SU-DHL-6 (cell line): ENCODE measurements around the gene EIF4E.

Experiments
- H2AFZ ChIP-seq: fragments of 200-600 bp; sonication (generic); 2 replicates; pipeline ENCODE4 v1.6.1; 2014; ENCODE audit warnings: low read depth, mild to moderate bottlenecking, moderate library complexity, mixed read lengths, antibody characterized with exemption, low read length; ENCODE audit not compliant: severe bottlenecking
- H3F3A ChIP-seq: fragments of 200-600 bp; shearing (Covaris generic); 2 replicates; pipeline ENCODE4 v1.6.0; 2016; ENCODE audit warnings: antibody characterized with exemption, mild to moderate bottlenecking; ENCODE audit not compliant: insufficient read depth
- H3K27ac ChIP-seq: fragments of 200-600 bp; sonication (generic); 2 replicates; pipeline ENCODE4 v1.5.1; 2016; ENCODE audit warnings: low read depth, mild to moderate bottlenecking, low read length, moderate library complexity, mixed read lengths
- H3K27me3 ChIP-seq: fragments of 200-600 bp; sonication (generic), shearing (Covaris generic); 2 replicates; pipeline ENCODE4 v1.6.0; 2014; ENCODE audit warnings: mild to moderate bottlenecking, low read length
- H3K36me3 ChIP-seq: fragments of 200-600 bp; sonication (generic); 2 replicates; pipeline ENCODE4 v1.6.1; 2014; ENCODE audit warnings: mild to moderate bottlenecking, low read length, mixed read lengths
- H3K4me2 ChIP-seq: fragments of 300-600, 200-600 bp; shearing (Covaris generic), sonication (generic); 2 replicates; pipeline ENCODE4 v1.6.0; 2014; ENCODE audit warnings: low read length, low read depth, mild to moderate bottlenecking; ENCODE audit not compliant: poor library complexity, severe bottlenecking
- H3K4me3 ChIP-seq: fragments of 200-600 bp; sonication (generic); 2 replicates; pipeline ENCODE4 v1.5.1; 2014; ENCODE audit warnings: antibody characterized with exemption, low read length, mild to moderate bottlenecking, mixed read lengths; ENCODE audit not compliant: insufficient read depth, poor library complexity, severe bottlenecking
- H3K79me2 ChIP-seq: fragments of 200-600 bp; sonication (generic); 2 replicates; pipeline ENCODE4 v1.6.1; 2014; ENCODE audit warnings: mild to moderate bottlenecking, low read length, moderate library complexity; ENCODE audit not compliant: insufficient read depth
- H3K9ac ChIP-seq: fragments of 200-600 bp; sonication (generic); 2 replicates; pipeline ENCODE4 v1.7.0; 2014; ENCODE audit warnings: mild to moderate bottlenecking, low read length
- H3K9me2 ChIP-seq: fragments of 200-600 bp; sonication (generic); replicated peaks from 2 replicates; pipeline ENCODE4 v1.6.1; 2014; ENCODE audit warnings: low read length; ENCODE audit not compliant: insufficient read depth
- H3K9me3 ChIP-seq: fragments of 200-600 bp; sonication (generic); 2 replicates; pipeline ENCODE4 v1.6.1; 2014; ENCODE audit warnings: low read length, mixed read lengths; ENCODE audit not compliant: insufficient read depth
- H4K20me1 ChIP-seq: fragments of 200-600 bp; sonication (generic); 2 replicates; pipeline ENCODE4 v1.6.1; 2014; ENCODE audit warnings: low read depth, mild to moderate bottlenecking, antibody characterized with exemption, low read length, moderate library complexity, mixed read lengths
- EZH2phosphoT487 ChIP-seq: fragments of 200-600 bp; sonication (generic), shearing (Covaris generic); conservative IDR thresholded peaks from 2 replicates; pipeline ENCODE4 v1.6.1; 2018; ENCODE audit warnings: mild to moderate bottlenecking, antibody characterized with exemption, low read length, moderate library complexity, mixed read lengths
- TF ChIP-seq, protein P1 (sequence below): fragments of 200-600 bp; sonication (generic); IDR thresholded peaks from one replicate; pipeline ENCODE4 v1.5.1; 2017; ENCODE audit warnings: antibody characterized with exemption, mild to moderate bottlenecking, low read length, moderate library complexity; ENCODE audit not compliant: insufficient read depth, poor library complexity, severe bottlenecking

The EIF4E gene

DNA sequence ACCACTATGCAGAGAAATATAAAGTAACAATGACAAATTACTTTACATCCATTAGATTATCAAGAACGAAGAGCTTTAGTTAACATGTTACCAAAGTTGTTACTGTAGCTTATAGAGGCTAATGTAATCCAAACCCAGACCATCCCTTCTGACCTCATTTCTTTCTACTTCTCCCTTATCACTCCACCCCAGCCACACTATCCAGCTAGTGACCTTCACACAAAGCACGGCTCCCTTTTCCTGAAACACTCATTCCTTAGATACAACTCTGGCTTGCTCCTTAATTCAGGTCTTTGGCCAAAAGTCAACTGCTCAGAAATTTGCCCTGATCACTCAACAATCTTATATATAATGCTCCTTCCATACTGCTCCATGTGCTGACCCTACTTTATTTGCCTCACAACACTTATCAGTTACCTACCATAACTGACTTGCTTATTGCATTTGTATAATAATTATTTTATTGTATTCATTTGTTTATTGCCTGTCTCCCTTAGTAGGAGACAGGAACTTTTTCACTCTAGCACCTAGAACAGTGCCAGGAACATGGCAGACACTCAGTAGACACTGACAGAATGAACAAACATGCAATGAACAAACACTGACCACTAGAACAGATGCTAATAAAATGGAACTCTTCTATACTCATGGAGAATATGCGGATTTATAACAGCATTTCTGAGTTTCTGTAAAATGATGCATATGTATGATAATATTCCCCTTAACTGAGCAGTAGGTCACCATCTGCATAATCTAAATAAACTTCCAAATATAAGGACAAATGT, 67.6 kb downstream of the EIF4E start:
- no peaks in the 10 kb centered on the region for H3K36me3 ChIP-seq
- no peaks in the 10 kb centered on the region for H3K79me2 ChIP-seq
- no peaks in the 10 kb centered on the region for H4K20me1 ChIP-seq
- TF ChIP-seq EZH2phosphoT487 = no peak
- TF ChIP-seq, protein P1, sequence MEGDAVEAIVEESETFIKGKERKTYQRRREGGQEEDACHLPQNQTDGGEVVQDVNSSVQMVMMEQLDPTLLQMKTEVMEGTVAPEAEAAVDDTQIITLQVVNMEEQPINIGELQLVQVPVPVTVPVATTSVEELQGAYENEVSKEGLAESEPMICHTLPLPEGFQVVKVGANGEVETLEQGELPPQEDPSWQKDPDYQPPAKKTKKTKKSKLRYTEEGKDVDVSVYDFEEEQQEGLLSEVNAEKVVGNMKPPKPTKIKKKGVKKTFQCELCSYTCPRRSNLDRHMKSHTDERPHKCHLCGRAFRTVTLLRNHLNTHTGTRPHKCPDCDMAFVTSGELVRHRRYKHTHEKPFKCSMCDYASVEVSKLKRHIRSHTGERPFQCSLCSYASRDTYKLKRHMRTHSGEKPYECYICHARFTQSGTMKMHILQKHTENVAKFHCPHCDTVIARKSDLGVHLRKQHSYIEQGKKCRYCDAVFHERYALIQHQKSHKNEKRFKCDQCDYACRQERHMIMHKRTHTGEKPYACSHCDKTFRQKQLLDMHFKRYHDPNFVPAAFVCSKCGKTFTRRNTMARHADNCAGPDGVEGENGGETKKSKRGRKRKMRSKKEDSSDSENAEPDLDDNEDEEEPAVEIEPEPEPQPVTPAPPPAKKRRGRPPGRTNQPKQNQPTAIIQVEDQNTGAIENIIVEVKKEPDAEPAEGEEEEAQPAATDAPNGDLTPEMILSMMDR = no peak
- H3K27me3 ChIP-seq = no peaks in the 10 kb centered on the region
- H3K4me3 ChIP-seq = no peak overlapping the region
- H3F3A ChIP-seq = no peaks in the 10 kb centered on the region
- no peaks in the 10 kb centered on the region for H3K9me2 ChIP-seq
- H3K4me2 ChIP-seq = no peak overlapping the region
- no peak overlapping the region for H2AFZ ChIP-seq
- no peak overlapping the region for H3K27ac ChIP-seq
- H3K9ac ChIP-seq = no peak overlapping the region
- no peaks in the 10 kb centered on the region for H3K9me3 ChIP-seq

DNA sequence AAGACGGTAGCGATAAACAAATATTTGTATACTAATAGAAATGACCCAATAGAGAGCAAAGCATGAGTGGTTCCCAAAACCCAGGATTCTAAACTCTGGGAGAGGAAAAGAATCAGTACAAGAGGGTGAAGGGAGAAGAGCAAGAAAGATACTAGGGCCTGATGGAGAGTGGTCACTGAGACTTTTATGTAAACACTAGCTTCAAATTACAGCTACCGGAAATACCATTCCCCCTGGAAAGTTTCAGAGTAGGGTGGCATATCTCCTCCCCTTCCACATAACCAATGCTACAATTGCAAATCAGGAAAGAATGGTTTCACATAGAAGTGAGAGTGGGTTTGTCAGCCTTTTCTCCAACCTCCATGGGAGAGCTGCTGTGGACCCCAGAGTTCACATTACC, 77.1 kb downstream of the EIF4E start:
- Histone ChIP-seq H4K20me1 (no peaks in the 10 kb centered on the region), H3F3A (no peaks in the 10 kb centered on the region), H3K9me3 (no peaks in the 10 kb centered on the region), H3K4me3 (no peak overlapping the region), H3K36me3 (no peaks in the 10 kb centered on the region), H3K9ac (no peak overlapping the region), H3K27me3 (no peaks in the 10 kb centered on the region), H2AFZ (no peak overlapping the region), H3K4me2 (no peak overlapping the region), H3K27ac (no peak overlapping the region), H3K79me2 (no peaks in the 10 kb centered on the region), H3K9me2 (no peaks in the 10 kb centered on the region)
- no peak for TF ChIP-seq EZH2phosphoT487
- TF ChIP-seq, protein P1 = no peak

DNA sequence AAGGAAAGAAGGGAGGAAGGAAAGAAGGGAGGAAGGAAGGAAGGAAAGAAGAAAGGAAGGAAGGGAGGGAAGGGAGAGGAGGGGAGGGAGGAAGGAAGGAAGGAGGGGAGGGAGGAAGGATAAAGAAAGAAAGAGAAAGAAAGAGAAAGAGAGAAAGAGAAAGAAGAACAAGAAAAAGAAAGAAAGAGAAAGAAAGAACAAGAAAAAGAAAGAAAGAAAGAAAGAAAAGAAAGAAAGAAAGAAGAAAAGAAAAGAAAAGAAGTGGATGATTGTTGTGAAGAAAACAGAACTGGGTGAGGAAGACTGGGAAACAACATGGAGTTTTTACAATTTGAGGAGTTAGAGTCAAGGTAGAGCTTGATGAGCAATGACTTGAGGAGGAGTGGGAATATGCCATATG, 78.0 kb downstream of the EIF4E start:
- Histone ChIP-seq H3K9me3 (no peaks in the 10 kb centered on the region), H4K20me1 (no peaks in the 10 kb centered on the region), H3F3A (no peaks in the 10 kb centered on the region), H3K36me3 (no peaks in the 10 kb centered on the region), H3K4me3 (no peak overlapping the region), H3K79me2 (no peaks in the 10 kb centered on the region), H3K27ac (no peak overlapping the region), H3K27me3 (no peaks in the 10 kb centered on the region), H2AFZ (no peak overlapping the region), H3K9me2 (no peaks in the 10 kb centered on the region), H3K4me2 (no peak overlapping the region), H3K9ac (no peak overlapping the region)
- no peak for TF ChIP-seq EZH2phosphoT487
- TF ChIP-seq, protein P1 = no peak
